ENCODE measurements around the gene KCNV2. TPM values are rescaled to one million over a fixed set of nuclear protein-coding genes. Genes with fewer than 3 reads are reported as not detected.

The KCNV2 gene
- not detected for total RNA-seq

GRCh38 chr9:2717385-2717784 lies at the start of gene KCNV2:
Gene KCNV2, plus strand, starts transcription at chr9:2717510. Its CDS starts 230 bp downstream, at chr9:2717740.
- H3K27ac ChIP-seq: no peak within 1 kb of the TSS
- no peak for DNase-seq (ENCODE audit: low spot score in 2 of 2)
- TF ChIP-seq POLR2A (IDR thresholded peaks at IDR 0.05) (no peak), CTCF (IDR thresholded peaks at IDR 0.05) (no peak), POLR2AphosphoS5 (IDR thresholded peaks at IDR 0.05) (no peak)
- no peak within 1 kb of the TSS for H3K4me3 ChIP-seq
- no peaks in the 10 kb centered on the region for H3K4me1 ChIP-seq
- H3K9me3 ChIP-seq: no peaks in the 10 kb centered on the region
- WGBS: 89% methylated on average over 6 of the region's 7 CpGs
- no peaks in the 10 kb centered on the region for H3K27me3 ChIP-seq
- H3K36me3 ChIP-seq: peaks cover 3% of the 10 kb centered on the region

- H3K9me3 ChIP-seq: no peaks in the 10 kb centered on the region
- WGBS: 86% methylated on average over 3 of the region's 3 CpGs
- TF ChIP-seq CTCF (IDR thresholded peaks at IDR 0.05) (no peak), POLR2AphosphoS5 (IDR thresholded peaks at IDR 0.05) (no peak), POLR2A (IDR thresholded peaks at IDR 0.05) (no peak), EP300 (IDR thresholded peaks at IDR 0.05) (no peak)
- no peak for DNase-seq (ENCODE audit: low spot score in 2 of 2)
- H3K36me3 ChIP-seq: no peaks in the 10 kb centered on the region
- H3K4me1 ChIP-seq: no peaks in the 10 kb centered on the region
- no peak overlapping the region for H3K27ac ChIP-seq
- H3K27me3 ChIP-seq: no peaks in the 10 kb centered on the region
- H3K4me3 ChIP-seq: no peak overlapping the region
Observed at GRCh38 chr9:2673161-2673560, 44.1 kb upstream of the KCNV2 start.

GRCh38 chr9:2674141-2674824 lies 43.0 kb upstream of the KCNV2 start:
- H3K27me3 ChIP-seq: no peaks in the 10 kb centered on the region
- H3K27ac ChIP-seq: no peak overlapping the region
- H3K9me3 ChIP-seq: no peaks in the 10 kb centered on the region
- TF ChIP-seq POLR2A (IDR thresholded peaks at IDR 0.05) (no peak), POLR2AphosphoS5 (IDR thresholded peaks at IDR 0.05) (no peak), EP300 (IDR thresholded peaks at IDR 0.05) (no peak), CTCF (IDR thresholded peaks at IDR 0.05) (no peak)
- no peak for DNase-seq (ENCODE audit: low spot score in 2 of 2)
- 65% methylated on average over 9 of the region's 9 CpGs for WGBS
- peaks cover 5% of the 10 kb centered on the region for H3K4me1 ChIP-seq
- no peaks in the 10 kb centered on the region for H3K36me3 ChIP-seq
- no peak overlapping the region for H3K4me3 ChIP-seq

- TF ChIP-seq POLR2A (IDR thresholded peaks at IDR 0.05) (no peak), EP300 (IDR thresholded peaks at IDR 0.05) (no peak), CTCF (IDR thresholded peaks at IDR 0.05) (no peak), POLR2AphosphoS5 (IDR thresholded peaks at IDR 0.05) (no peak)
- Histone ChIP-seq H3K4me3 (no peak overlapping the region), H3K9me3 (no peaks in the 10 kb centered on the region), H3K27ac (no peak overlapping the region), H3K36me3 (no peaks in the 10 kb centered on the region), H3K27me3 (no peaks in the 10 kb centered on the region), H3K4me1 (peaks cover 5% of the 10 kb centered on the region)
- DNase-seq (ENCODE audit: low spot score in 2 of 2): no peak
- 45% methylated on average over 1 of the region's 1 CpG for WGBS
Observed at GRCh38 chr9:2675834-2676233, 41.5 kb upstream of the KCNV2 start.

- no peak for DNase-seq (ENCODE audit: low spot score in 2 of 2)
- Histone ChIP-seq H3K27ac (no peak overlapping the region), H3K36me3 (no peaks in the 10 kb centered on the region), H3K9me3 (no peaks in the 10 kb centered on the region), H3K27me3 (no peaks in the 10 kb centered on the region), H3K4me1 (peaks cover 5% of the 10 kb centered on the region), H3K4me3 (no peak overlapping the region)
- 66% methylated on average over 4 of the region's 4 CpGs for WGBS
- no peak for TF ChIP-seq POLR2AphosphoS5 (IDR thresholded peaks at IDR 0.05)
- TF ChIP-seq EP300 (IDR thresholded peaks at IDR 0.05): no peak
- no peak for TF ChIP-seq CTCF (IDR thresholded peaks at IDR 0.05)
- no peak for TF ChIP-seq POLR2A (IDR thresholded peaks at IDR 0.05)
Observed at GRCh38 chr9:2676466-2676865, 40.8 kb upstream of the KCNV2 start.
